ENCODE measurements around the gene TMEM167B. TPM values are rescaled to one million over a fixed set of nuclear protein-coding genes. Genes with fewer than 3 reads are reported as not detected.

Gene TMEM167B
- total and polyA plus RNA-seq, 7 donors, result 19.8 to 56.0 (median 30.8) TPM

DNA sequence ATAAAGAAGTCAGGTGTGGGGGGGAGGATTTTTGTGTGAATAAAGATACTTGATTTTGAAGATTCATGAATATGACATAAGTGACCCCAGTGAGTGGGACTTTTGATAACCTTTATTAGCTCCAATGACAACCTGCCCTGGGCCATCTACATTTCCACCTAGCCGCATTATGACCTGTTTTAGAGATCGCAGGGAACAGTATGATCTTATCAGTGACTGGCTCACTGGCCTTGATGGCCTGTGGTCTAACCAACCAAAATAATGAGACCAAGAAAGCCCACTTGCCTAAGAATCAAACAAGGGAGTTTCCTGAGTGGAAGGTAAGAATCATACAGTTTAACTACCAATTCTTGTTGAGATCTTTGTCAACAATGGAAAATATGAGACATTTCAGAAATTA lies 25.1 kb downstream of the TMEM167B start:
- Histone ChIP-seq H3K9me3 (no peaks in the 10 kb centered on the region), H3K27ac (no peak overlapping the region), H3K4me1 (peaks cover 10% of the 10 kb centered on the region), H3K36me3 (ENCODE audit: insufficient read depth in 1 of 2, low read depth in 1 of 2) (no peaks in the 10 kb centered on the region), H3K27me3 (ENCODE audit: insufficient read depth in 3 of 3, low read length in 2 of 3) (peaks cover 0 to 40% (median 0%) of the 10 kb centered on the region in 3 donors), H3K4me3 (no peak overlapping the region)
- 94 to 100% (median 97%) methylated on average over 2 of the region's 2 CpGs for WGBS, 3 donors
- DNase-seq, result no peak
- no peak for TF ChIP-seq CTCF (IDR thresholded peaks at IDR 0.05)
- intact Hi-C loops (cut with DNase I), result no loop called here
- no peak for ATAC-seq

DNA sequence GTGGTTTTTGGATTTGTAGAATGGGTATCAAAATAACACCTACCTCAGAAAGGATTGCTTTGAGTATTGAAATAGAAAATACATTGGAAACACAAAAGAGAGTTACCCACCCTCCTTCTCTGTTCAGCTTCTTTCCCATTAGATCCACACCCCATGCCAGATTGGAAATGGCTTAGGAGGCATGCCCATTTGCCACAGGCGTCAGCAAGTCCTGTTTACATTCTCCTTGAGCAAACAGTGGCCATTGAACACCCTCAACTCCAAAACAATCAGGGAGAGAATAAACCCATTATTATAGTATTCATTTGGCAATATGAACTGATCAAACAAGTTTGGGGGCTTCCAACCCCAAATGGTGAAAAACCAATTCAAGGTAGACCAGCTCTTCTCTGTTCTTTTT lies 25.7 kb downstream of the TMEM167B start:
- Histone ChIP-seq H3K4me3 (no peak overlapping the region), H3K27ac (no peak overlapping the region), H3K9me3 (no peaks in the 10 kb centered on the region), H3K36me3 (ENCODE audit: insufficient read depth in 1 of 2, low read depth in 1 of 2) (no peaks in the 10 kb centered on the region), H3K27me3 (ENCODE audit: insufficient read depth in 3 of 3, low read length in 2 of 3) (peaks cover 0 to 40% (median 0%) of the 10 kb centered on the region in 3 donors), H3K4me1 (peaks cover 10% of the 10 kb centered on the region)
- ATAC-seq (no peak), DNase-seq (no peak)
- intact Hi-C loops (cut with DNase I), result no loop called here
- no peak for TF ChIP-seq CTCF (IDR thresholded peaks at IDR 0.05)
- 71 to 77% (median 74%) methylated on average over 1 of the region's 1 CpG for WGBS, 3 donors

GRCh38 chr1:109118089-109118488 lies 27.5 kb downstream of the TMEM167B start:
- intact Hi-C loops (cut with DNase I), result no loop called here
- DNase-seq (no peak), ATAC-seq (no peak)
- Histone ChIP-seq H3K27me3 (ENCODE audit: insufficient read depth in 3 of 3, low read length in 2 of 3) (peaks cover 0 to 40% (median 0%) of the 10 kb centered on the region in 3 donors), H3K9me3 (no peaks in the 10 kb centered on the region), H3K4me1 (no peaks in the 10 kb centered on the region), H3K27ac (no peak overlapping the region), H3K4me3 (no peak overlapping the region), H3K36me3 (ENCODE audit: insufficient read depth in 1 of 2, low read depth in 1 of 2) (no peaks in the 10 kb centered on the region)
- 75 to 84% (median 83%) methylated on average over 3 of the region's 3 CpGs for WGBS, 3 donors
- no peak for TF ChIP-seq CTCF (IDR thresholded peaks at IDR 0.05)

DNA sequence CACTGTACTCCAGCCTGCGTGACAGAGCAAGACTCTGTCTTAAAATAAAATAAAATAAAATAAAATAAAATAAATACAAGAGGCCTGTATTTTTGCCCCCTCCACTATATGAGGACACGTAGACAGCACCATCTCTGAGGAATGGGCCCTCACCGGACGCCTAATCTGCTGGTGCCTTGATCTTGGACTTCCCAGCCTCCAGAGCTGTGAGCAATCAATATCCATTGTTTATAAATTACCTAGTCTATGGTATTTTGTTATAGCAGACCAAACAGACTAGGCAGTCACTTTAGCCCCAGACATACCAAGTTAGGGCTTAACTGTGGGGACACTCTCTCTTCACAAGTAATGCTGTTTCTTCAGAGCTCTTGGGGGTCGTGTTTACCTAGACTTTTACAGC lies 29.8 kb downstream of the TMEM167B start:
- no peak for ATAC-seq
- no peaks in the 10 kb centered on the region for H3K9me3 ChIP-seq
- no peak overlapping the region for H3K4me3 ChIP-seq
- H3K4me1 ChIP-seq, result no peaks in the 10 kb centered on the region
- 90 to 93% (median 92%) methylated on average over 5 of the region's 5 CpGs for WGBS, 3 donors
- no peak for DNase-seq
- no peaks in the 10 kb centered on the region for H3K36me3 ChIP-seq (ENCODE audit: insufficient read depth in 1 of 2, low read depth in 1 of 2)
- peaks cover 0 to 21% (median 0%) of the 10 kb centered on the region in 3 donors for H3K27me3 ChIP-seq (ENCODE audit: insufficient read depth in 3 of 3, low read length in 2 of 3)
- TF ChIP-seq CTCF (IDR thresholded peaks at IDR 0.05), result no peak
- intact Hi-C loops (cut with DNase I), result no loop called here
- no peak overlapping the region for H3K27ac ChIP-seq

GRCh38 chr1:109131059-109131458 lies 40.5 kb downstream of the TMEM167B start:
- H3K27ac ChIP-seq, result no peak overlapping the region
- H3K27me3 ChIP-seq (ENCODE audit: insufficient read depth in 3 of 3, low read length in 2 of 3), result no peaks in the 10 kb centered on the region
- DNase-seq, result no peak
- intact Hi-C loops (cut with DNase I), result loop anchor here in 1 of 2 donors (10.0 kb wide), 1 partner anchor 54 kb away; no protein-coding TSS in a partner anchor
- TF ChIP-seq CTCF (IDR thresholded peaks at IDR 0.05), result no peak
- no peaks in the 10 kb centered on the region for H3K36me3 ChIP-seq (ENCODE audit: insufficient read depth in 1 of 2, low read depth in 1 of 2)
- peaks cover 8% of the 10 kb centered on the region for H3K4me1 ChIP-seq
- H3K9me3 ChIP-seq, result no peaks in the 10 kb centered on the region
- ATAC-seq, result no peak
- no peak overlapping the region for H3K4me3 ChIP-seq
- WGBS, 3 donors, result 59 to 97% (median 95%) methylated on average over 2 of the region's 2 CpGs

Measured in psoas muscle (tissue), 8 donors.